ENCODE measurements around the gene PARD6G. TPM values are rescaled to one million over a fixed set of nuclear protein-coding genes. Genes with fewer than 3 reads are reported as not detected.

Gene PARD6G
- total RNA-seq, 1 experiment from 2014 or later, result 0.15 TPM

DNA sequence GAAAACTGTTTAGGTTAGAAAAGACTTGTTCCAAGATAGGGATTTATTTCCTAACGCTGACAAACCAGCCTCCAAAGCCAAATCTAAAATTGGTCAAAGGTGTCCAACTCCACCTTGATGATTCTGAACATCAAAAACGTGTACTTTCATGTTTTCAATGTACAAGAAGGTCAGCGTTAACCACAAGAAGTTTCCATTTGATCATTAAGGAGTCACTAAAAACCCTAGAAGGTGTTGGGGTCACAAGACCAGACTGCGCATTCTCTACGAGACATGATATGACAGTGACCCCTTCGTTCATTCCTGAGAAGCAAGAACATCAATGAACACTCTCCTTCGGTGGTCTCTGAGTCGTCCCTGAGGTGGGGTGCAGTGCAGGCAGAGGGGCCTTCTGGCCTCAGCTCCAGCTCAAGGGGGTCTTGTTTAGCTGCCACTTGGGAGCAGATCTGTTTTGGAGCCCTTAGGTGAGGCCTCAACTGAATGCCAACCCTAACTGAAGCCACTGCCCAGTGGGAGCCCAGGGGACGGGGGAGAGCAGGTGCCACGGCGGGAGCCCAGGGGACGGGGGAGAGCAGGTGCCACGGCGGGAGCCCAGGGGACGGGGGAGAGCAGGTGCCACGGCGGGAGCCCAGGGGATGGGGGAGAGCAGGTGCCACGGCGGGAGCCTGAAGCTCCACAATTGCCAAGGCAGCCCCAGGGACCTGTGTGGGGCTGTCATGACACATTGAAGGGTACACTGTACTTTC, 55.2 kb downstream of the PARD6G start:
- no peak overlapping the region for H3K27ac ChIP-seq
- H3K4me1 ChIP-seq (replicated peaks; ENCODE audit: insufficient read depth), result no peaks in the 10 kb centered on the region
- no peak overlapping the region for H2AFZ ChIP-seq
- ChIA-PET CTCF (no interaction called here), POLR2A (ENCODE audit: unreplicated experiment) (no interaction called here)
- intact Hi-C loops (cut with micrococcal nuclease; ENCODE audit: unreplicated experiment), result no loop called here
- H4K20me1 ChIP-seq (ENCODE audit: insufficient read depth), result no peaks in the 10 kb centered on the region
- no peaks in the 10 kb centered on the region for H3K79me2 ChIP-seq (ENCODE audit: low read depth)
- H3K27me3 ChIP-seq (ENCODE audit: insufficient read depth, low read depth), result peaks cover 79% of the 10 kb centered on the region
- no peak overlapping the region for H3K4me2 ChIP-seq
- H3K4me3 ChIP-seq, result no peak overlapping the region
- TF ChIP-seq, protein P1, sequence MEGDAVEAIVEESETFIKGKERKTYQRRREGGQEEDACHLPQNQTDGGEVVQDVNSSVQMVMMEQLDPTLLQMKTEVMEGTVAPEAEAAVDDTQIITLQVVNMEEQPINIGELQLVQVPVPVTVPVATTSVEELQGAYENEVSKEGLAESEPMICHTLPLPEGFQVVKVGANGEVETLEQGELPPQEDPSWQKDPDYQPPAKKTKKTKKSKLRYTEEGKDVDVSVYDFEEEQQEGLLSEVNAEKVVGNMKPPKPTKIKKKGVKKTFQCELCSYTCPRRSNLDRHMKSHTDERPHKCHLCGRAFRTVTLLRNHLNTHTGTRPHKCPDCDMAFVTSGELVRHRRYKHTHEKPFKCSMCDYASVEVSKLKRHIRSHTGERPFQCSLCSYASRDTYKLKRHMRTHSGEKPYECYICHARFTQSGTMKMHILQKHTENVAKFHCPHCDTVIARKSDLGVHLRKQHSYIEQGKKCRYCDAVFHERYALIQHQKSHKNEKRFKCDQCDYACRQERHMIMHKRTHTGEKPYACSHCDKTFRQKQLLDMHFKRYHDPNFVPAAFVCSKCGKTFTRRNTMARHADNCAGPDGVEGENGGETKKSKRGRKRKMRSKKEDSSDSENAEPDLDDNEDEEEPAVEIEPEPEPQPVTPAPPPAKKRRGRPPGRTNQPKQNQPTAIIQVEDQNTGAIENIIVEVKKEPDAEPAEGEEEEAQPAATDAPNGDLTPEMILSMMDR (conservative IDR thresholded peaks at IDR 0.05), result no peak
- TF ChIP-seq EZH2 (IDR thresholded peaks at IDR 0.05; ENCODE audit: low read depth), result no peak
- DNase-seq, result no peak
- no peaks in the 10 kb centered on the region for H3K36me3 ChIP-seq (ENCODE audit: low read depth)
- no peaks in the 10 kb centered on the region for H3F3A ChIP-seq (ENCODE audit: insufficient read depth, low read depth)
- BruUV-seq (replicated peaks), result no TSS peak
- no peaks in the 10 kb centered on the region for H3K9me3 ChIP-seq (ENCODE audit: insufficient read depth, low read depth)
- no peaks in the 10 kb centered on the region for H3K9me2 ChIP-seq (ENCODE audit: insufficient read depth)

- intact Hi-C loops (cut with micrococcal nuclease; ENCODE audit: unreplicated experiment), result no loop called here
- DNase-seq, result no peak
- Histone ChIP-seq H3K4me1 (replicated peaks; ENCODE audit: insufficient read depth) (no peaks in the 10 kb centered on the region), H3K9me2 (ENCODE audit: insufficient read depth) (no peaks in the 10 kb centered on the region), H3K9me3 (ENCODE audit: insufficient read depth, low read depth) (no peaks in the 10 kb centered on the region), H3K4me2 (no peak overlapping the region), H3F3A (ENCODE audit: insufficient read depth, low read depth) (no peaks in the 10 kb centered on the region), H3K36me3 (ENCODE audit: low read depth) (no peaks in the 10 kb centered on the region), H2AFZ (no peak overlapping the region), H3K79me2 (ENCODE audit: low read depth) (no peaks in the 10 kb centered on the region), H3K27me3 (ENCODE audit: insufficient read depth, low read depth) (peaks cover 79% of the 10 kb centered on the region), H3K27ac (no peak overlapping the region), H4K20me1 (ENCODE audit: insufficient read depth) (no peaks in the 10 kb centered on the region), H3K4me3 (no peak overlapping the region)
- no peak for TF ChIP-seq EZH2 (IDR thresholded peaks at IDR 0.05; ENCODE audit: low read depth)
- TF ChIP-seq, protein P1 (conservative IDR thresholded peaks at IDR 0.05), result no peak
- ChIA-PET CTCF (no interaction called here), POLR2A (ENCODE audit: unreplicated experiment) (no interaction called here)
- BruUV-seq (replicated peaks), result no TSS peak
Measured at GRCh38 chr18:80191264-80191663, 56.0 kb downstream of the PARD6G start.

DNA sequence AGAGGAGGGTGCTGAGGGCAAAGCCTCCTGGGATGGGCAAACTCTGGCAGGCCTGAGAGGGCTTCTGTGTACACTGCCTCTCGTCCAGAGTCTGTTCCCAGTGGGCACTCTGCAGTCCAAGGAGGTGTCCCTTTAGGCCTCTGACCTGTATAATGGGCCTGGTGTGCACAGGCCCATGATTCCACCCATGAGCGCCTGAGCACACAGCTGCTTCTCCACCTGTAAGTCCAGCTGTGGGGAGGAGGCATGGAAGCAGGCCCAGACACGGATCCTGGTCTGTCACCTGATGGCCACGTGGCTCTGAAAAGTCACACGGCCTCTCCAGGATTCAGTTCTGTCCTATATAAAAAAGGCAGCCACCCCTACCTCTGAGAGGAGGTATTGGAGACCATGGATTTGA, 57.0 kb downstream of the PARD6G start:
- Histone ChIP-seq H3K4me2 (no peak overlapping the region), H3K4me1 (replicated peaks; ENCODE audit: insufficient read depth) (no peaks in the 10 kb centered on the region), H3K27ac (no peak overlapping the region), H3K79me2 (ENCODE audit: low read depth) (no peaks in the 10 kb centered on the region), H3F3A (ENCODE audit: insufficient read depth, low read depth) (no peaks in the 10 kb centered on the region), H3K9me3 (ENCODE audit: insufficient read depth, low read depth) (no peaks in the 10 kb centered on the region), H3K4me3 (no peak overlapping the region), H3K36me3 (ENCODE audit: low read depth) (no peaks in the 10 kb centered on the region), H2AFZ (no peak overlapping the region), H3K9me2 (ENCODE audit: insufficient read depth) (no peaks in the 10 kb centered on the region), H3K27me3 (ENCODE audit: insufficient read depth, low read depth) (peaks cover 79% of the 10 kb centered on the region), H4K20me1 (ENCODE audit: insufficient read depth) (no peaks in the 10 kb centered on the region)
- TF ChIP-seq EZH2 (IDR thresholded peaks at IDR 0.05; ENCODE audit: low read depth), result no peak
- TF ChIP-seq, protein P1 (conservative IDR thresholded peaks at IDR 0.05), result no peak
- ChIA-PET POLR2A (ENCODE audit: unreplicated experiment) (no interaction called here), CTCF (no interaction called here)
- no peak for DNase-seq
- intact Hi-C loops (cut with micrococcal nuclease; ENCODE audit: unreplicated experiment), result no loop called here
- BruUV-seq (replicated peaks), result no TSS peak
